ENCODE measurements around the gene DOHH. TPM values are rescaled to one million over a fixed set of nuclear protein-coding genes. Genes with fewer than 3 reads are reported as not detected.
"Not testable (repeated sequence)": the region's sequence is repeated elsewhere in the genome, so short reads cannot be mapped to it uniquely, and the experiment has no call there.

Gene DOHH
- total and polyA plus RNA-seq, 9 of the 15 experiments (the other 6 are each of a cell fraction or from before 2014, with no cell fraction given): 0.14 to 47.2 (median 5.1) TPM

DNA sequence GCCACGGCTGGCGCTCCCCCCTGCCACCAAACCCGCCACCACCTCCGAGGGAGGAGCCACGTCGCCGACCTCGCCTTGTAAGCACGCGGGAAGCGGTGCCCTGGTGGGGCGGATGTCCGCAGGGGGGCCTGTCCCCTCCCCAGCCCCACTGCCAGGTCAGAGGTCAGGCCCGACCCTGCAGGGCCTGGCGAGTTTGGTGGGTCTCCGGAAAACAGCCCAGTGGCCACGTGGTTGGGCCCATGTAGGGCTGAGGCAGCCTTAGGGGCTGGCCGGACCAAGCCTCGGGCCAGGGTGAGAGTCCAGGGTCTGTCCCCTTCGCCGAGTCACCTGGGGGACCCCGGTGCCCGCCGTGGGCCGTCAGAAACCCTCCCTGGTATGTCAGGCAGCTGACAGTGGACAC lies 46.6 kb downstream of the DOHH start (continued):
- TF ChIP-seq, protein P1, sequence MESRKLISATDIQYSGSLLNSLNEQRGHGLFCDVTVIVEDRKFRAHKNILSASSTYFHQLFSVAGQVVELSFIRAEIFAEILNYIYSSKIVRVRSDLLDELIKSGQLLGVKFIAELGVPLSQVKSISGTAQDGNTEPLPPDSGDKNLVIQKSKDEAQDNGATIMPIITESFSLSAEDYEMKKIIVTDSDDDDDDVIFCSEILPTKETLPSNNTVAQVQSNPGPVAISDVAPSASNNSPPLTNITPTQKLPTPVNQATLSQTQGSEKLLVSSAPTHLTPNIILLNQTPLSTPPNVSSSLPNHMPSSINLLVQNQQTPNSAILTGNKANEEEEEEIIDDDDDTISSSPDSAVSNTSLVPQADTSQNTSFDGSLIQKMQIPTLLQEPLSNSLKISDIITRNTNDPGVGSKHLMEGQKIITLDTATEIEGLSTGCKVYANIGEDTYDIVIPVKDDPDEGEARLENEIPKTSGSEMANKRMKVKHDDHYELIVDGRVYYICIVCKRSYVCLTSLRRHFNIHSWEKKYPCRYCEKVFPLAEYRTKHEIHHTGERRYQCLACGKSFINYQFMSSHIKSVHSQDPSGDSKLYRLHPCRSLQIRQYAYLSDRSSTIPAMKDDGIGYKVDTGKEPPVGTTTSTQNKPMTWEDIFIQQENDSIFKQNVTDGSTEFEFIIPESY (CRISPR knock-in tag; IDR thresholded peaks at IDR 0.05): peak; percentile 95
- TF ChIP-seq SMC3 (conservative IDR thresholded peaks at IDR 0.05; ENCODE audit: insufficient read depth, low read depth, low read length): no peak
- TF ChIP-seq NR3C1 (CRISPR knock-in tag; IDR thresholded peaks at IDR 0.05): 0 out of 2 replicates have a peak, but pooled peaks have one; percentile 13

DNA sequence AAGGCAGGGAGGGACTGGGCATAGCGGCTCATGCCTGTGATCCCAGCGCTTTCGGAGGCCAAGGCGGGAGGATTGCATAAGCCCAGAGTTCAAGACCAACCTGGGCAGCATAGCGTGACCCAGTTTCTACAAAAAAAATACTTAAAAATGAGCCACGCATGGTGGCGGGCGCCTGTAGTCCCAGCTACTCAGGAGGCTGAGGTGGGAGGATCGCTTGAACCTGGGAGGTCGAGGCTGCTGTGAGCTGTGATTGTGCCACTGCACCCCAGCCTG lies 47.6 kb downstream of the DOHH start:
- CTCF ChIA-PET (ENCODE audit: low intra/inter-chr PET ratio); in situ Hi-C loops (cut with MboI); H3K9ac ChIP-seq (ENCODE audit: insufficient read depth in 1 of 2, low read depth in 2 of 2, low read length in 2 of 2); intact Hi-C loops (cut with micrococcal nuclease); DNase-seq (ENCODE audit: extremely low read depth in 1 of 4, low spot score in 3 of 4); FAIRE-seq; H3K27ac ChIP-seq (ENCODE audit: extremely low read depth, low read depth, low read length); H3K4me2 ChIP-seq (ENCODE audit: insufficient read depth, low read length); H4K20me1 ChIP-seq (replicated peaks; ENCODE audit: control insufficient read depth, insufficient read depth, low read length); H2AFZ ChIP-seq (ENCODE audit: low read depth, low read length); H3K9me3 ChIP-seq (replicated peaks; ENCODE audit: control insufficient read depth, insufficient read depth, low read depth, low read length); H3K9me1 ChIP-seq (ENCODE audit: control insufficient read depth, insufficient read depth, low read length); BruUV-seq (replicated peaks); H3K79me2 ChIP-seq (ENCODE audit: control insufficient read depth, insufficient read depth, low read length); ATAC-seq; H3K4me3 ChIP-seq; H3K27me3 ChIP-seq (ENCODE audit: control insufficient read depth in 2 of 2, insufficient read depth in 2 of 2, low read length in 2 of 2): not testable (repeated sequence)
- POLR2A ChIA-PET: interaction anchor here (0.5 kb wide), 1 partner anchor 88 kb away, joined by 4 read pairs; no protein-coding TSS in a partner anchor
- Histone ChIP-seq H3K4me1 (replicated peaks in 1 of 2; ENCODE audit: control insufficient read depth in 2 of 2, insufficient read depth in 2 of 2, low read length in 2 of 2) (peaks cover 3 to 42% of the 10 kb centered on the region in 2 experiments; a peak in 2 of 5 replicates), H3K36me3 (ENCODE audit: control insufficient read depth, insufficient read depth, low read length) (peaks cover 91% of the 10 kb centered on the region)
- WGBS (ENCODE audit: insufficient coverage, low coverage, missing lambda C conversion rate): 96% methylated on average over 10 of the region's 10 CpGs
